Neutrophil (primary cell): ENCODE results near the gene PTPRJ.

ENCODE experiments used
- H3K27ac ChIP-seq: fragments of 200-600 bp; sonication (generic); 2 replicates; pipeline ENCODE4 v1.5.1; 2016; ENCODE audit warnings: mild to moderate bottlenecking, moderate library complexity
- H3K27me3 ChIP-seq: fragments of 200-600 bp; sonication (generic); 2 replicates; pipeline ENCODE4 v1.6.0; 2016; ENCODE audit warnings: mild to moderate bottlenecking
- H3K36me3 ChIP-seq: fragments of 200-600 bp; sonication (generic); 2 replicates; pipeline ENCODE4 v1.5.1; 2017
- H3K4me1 ChIP-seq, 2 experiments: fragments of 200-600 bp in 1 of 2; sonication (generic) in 1 of 2; 1 replicate in 1 of 2; 2 replicates in 1 of 2; pipeline versions ENCODE4 v1.5.1 to v1.6.1; 2013 to 2016; ENCODE audit warnings: low read depth in 1 of 2, low read length in 1 of 2, mild to moderate bottlenecking in 1 of 2, moderate library complexity in 1 of 2; ENCODE audit not compliant: control insufficient read depth in 1 of 2, insufficient read depth in 1 of 2
- H3K4me3 ChIP-seq, 2 experiments: fragments of 200-600 bp in 1 of 2; sonication (generic) in 1 of 2; 1 replicate in 1 of 2; 2 replicates in 1 of 2; pipeline ENCODE4 v1.5.1; 2013 to 2016; ENCODE audit warnings: low read depth in 1 of 2, low read length in 1 of 2, mild to moderate bottlenecking in 1 of 2, moderate library complexity in 1 of 2
- H3K9me3 ChIP-seq: fragments of 200-600 bp; sonication (generic); 2 replicates; pipeline ENCODE4 v1.5.1; 2016
- TF ChIP-seq, protein P1 (sequence below): fragments of 200-600 bp; sonication (generic); IDR thresholded peaks from 2 replicates; pipeline ENCODE4 v1.5.1; 2016; ENCODE audit warnings: antibody characterized with exemption

Gene PTPRJ

DNA sequence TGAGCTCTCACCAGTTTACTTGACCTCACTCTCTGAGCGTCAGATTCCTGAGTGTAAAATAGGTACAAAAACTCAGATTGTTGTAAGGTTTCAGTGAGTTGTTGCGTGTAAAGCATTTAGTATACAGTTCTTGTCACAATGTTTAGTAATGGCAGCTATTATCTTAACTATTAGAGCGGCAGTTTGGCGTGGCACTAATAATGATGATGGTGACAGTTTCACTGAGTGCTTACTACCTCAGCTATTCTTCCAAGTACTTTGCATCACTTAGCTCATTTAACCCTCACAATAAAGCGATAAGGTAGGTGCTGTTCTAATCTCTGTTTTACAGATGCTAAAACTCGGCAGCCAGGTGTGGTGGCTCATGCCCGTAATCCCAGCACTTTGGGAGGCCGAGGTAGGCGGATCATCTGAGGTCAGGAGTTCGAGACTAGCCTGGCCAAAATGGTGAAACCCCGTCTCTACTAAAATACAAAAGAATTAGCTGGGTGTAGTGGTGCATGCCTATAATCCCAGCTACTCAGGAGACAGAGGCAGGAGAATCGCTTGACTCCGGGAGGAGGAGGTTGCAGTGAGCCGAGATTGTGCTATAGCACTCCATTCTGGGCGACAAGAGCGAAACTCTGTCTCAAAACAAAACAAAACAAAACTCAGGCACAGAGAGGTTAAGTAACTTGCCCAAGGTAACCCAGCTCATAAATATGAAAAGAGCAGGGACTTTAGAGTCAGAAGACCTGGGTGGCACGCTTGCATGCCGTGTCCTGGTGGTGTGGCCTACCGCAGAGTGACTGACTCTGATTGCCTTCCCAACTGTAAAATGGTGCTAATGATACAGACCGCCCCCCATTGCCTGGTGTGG lies 76.2 kb downstream of the PTPRJ start:
- Histone ChIP-seq H3K9me3 (no peaks in the 10 kb centered on the region), H3K27me3 (no peaks in the 10 kb centered on the region), H3K27ac (peak overlapping the region; percentile 78), H3K4me1 (peaks cover 64 to 80% of the 10 kb centered on the region in 2 experiments), H3K36me3 (peaks cover 5% of the 10 kb centered on the region), H3K4me3 (peak overlapping the region; percentile 22 to 46)
- TF ChIP-seq, protein P1, sequence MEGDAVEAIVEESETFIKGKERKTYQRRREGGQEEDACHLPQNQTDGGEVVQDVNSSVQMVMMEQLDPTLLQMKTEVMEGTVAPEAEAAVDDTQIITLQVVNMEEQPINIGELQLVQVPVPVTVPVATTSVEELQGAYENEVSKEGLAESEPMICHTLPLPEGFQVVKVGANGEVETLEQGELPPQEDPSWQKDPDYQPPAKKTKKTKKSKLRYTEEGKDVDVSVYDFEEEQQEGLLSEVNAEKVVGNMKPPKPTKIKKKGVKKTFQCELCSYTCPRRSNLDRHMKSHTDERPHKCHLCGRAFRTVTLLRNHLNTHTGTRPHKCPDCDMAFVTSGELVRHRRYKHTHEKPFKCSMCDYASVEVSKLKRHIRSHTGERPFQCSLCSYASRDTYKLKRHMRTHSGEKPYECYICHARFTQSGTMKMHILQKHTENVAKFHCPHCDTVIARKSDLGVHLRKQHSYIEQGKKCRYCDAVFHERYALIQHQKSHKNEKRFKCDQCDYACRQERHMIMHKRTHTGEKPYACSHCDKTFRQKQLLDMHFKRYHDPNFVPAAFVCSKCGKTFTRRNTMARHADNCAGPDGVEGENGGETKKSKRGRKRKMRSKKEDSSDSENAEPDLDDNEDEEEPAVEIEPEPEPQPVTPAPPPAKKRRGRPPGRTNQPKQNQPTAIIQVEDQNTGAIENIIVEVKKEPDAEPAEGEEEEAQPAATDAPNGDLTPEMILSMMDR: no peak

DNA sequence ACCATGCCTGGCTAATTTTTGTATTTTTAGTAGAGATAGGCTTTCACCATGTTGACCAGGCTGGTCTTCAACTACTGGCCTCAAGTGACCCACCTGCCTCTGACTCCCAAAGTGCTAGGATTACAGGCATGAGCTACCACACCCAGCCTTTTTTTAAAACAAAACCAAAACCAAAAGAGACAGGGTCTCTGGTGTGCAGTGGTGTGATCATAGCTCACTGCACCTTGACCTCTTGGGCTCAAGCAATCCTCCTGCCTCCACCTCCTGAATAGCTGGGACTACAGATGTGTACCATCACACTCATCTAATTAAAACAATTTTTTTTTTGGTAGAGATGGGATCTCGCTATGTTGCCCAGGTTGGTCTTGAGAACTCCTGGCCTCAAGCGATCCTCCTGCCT lies 77.7 kb downstream of the PTPRJ start:
- no peaks in the 10 kb centered on the region for H3K27me3 ChIP-seq
- H3K36me3 ChIP-seq: peaks cover 5% of the 10 kb centered on the region
- H3K4me3 ChIP-seq: no peak overlapping the region
- peaks cover 60 to 71% of the 10 kb centered on the region in 2 experiments for H3K4me1 ChIP-seq
- TF ChIP-seq, protein P1: no peak
- no peaks in the 10 kb centered on the region for H3K9me3 ChIP-seq
- peak overlapping the region; percentile 78 for H3K27ac ChIP-seq

DNA sequence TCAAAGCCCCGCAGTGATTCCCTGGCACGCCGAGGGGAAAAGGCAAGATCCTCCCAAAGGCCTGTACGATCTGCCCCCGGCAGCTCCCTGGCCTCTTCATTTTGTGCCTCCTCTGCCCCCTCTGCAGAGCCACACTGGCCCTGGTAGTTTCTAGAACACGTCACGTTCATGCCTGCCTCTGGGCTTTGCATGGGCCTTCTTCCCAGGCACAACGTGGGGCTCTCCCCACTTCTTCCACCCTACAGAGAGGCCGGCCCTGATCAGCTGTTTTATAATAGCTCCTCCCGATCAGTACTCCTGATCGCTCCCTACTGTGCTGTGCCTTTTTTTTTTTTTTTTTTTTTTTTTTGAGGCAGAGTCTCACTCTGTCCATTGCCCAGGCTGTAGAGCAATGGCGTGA lies 78.4 kb downstream of the PTPRJ start:
- Histone ChIP-seq H3K4me1 (peaks cover 64 to 73% of the 10 kb centered on the region in 2 experiments), H3K9me3 (no peaks in the 10 kb centered on the region), H3K4me3 (no peak overlapping the region), H3K36me3 (peaks cover 5% of the 10 kb centered on the region), H3K27ac (peak overlapping the region; percentile 78), H3K27me3 (no peaks in the 10 kb centered on the region)
- TF ChIP-seq, protein P1: no peak

DNA sequence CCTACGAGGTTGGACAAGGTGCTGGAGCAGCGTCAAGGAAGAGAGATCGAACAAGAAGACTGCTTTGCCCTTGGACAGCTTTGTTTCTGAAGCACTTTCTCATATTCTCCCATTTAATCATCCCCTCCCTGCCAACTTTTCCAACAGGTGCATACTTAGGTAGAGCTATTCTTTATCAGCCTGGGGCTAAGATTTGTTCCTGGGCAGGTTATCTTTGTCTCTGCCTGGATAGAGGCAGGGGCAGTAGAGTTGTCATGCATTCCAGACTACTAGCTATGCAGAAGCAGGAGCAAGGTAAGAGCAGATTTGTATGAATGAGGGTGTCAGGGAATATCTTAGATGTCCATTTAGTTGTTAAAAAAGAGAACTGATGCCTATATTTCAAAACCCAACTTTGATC lies 82.3 kb downstream of the PTPRJ start:
- Histone ChIP-seq H3K9me3 (no peaks in the 10 kb centered on the region), H3K27me3 (no peaks in the 10 kb centered on the region), H3K4me1 (peaks cover 52 to 69% of the 10 kb centered on the region in 2 experiments), H3K36me3 (no peaks in the 10 kb centered on the region), H3K4me3 (no peak overlapping the region), H3K27ac (peak overlapping the region; percentile 57)
- TF ChIP-seq, protein P1: no peak

DNA sequence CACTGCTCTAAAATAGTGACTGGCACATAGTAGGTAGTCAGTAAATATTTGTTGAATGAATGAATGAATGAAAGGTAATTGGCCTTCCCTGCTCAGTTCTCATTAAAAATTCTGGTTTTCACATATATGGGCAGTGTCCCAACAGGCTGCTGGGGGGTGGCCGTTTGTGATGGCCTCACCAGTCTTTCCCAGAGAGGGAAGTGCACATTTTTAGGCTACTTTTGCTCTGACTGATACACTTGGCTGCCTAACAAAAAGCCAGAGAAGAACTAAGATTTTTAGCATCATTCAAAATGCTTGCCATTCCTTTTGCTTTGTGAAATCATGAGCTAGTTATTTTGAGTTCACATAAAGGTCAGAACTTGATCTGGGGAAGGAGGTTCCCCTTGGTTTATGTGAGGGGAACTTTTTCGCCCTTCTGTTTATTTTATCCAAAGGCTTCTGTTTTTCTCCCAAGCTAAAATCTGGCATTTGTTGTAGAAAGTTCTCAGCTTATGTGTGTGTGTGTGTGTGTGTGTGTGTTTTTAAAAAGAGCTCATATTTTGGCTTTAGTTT lies 83.1 kb downstream of the PTPRJ start:
- Histone ChIP-seq H3K36me3 (peaks cover 3% of the 10 kb centered on the region), H3K27ac (peak overlapping the region; percentile 57), H3K9me3 (no peaks in the 10 kb centered on the region), H3K27me3 (no peaks in the 10 kb centered on the region), H3K4me3 (no peak overlapping the region), H3K4me1 (peaks cover 61 to 69% of the 10 kb centered on the region in 2 experiments)
- TF ChIP-seq, protein P1: no peak
